ENCODE measurements around the gene SLC27A4.
"Not testable (repeated sequence)": the region's sequence is repeated elsewhere in the genome, so short reads cannot be mapped to it uniquely, and the experiment has no call there.

The SLC27A4 gene

GRCh38 chr9:128325629-128326028, 14.7 kb upstream of the SLC27A4 start:
- FAIRE-seq: no peak

GRCh38 chr9:128333451-128333869, 6.9 kb upstream of the SLC27A4 start:
- no peak for FAIRE-seq

GRCh38 chr9:128335161-128335560, 5.2 kb upstream of the SLC27A4 start:
- FAIRE-seq: no peak

GRCh38 chr9:128335914-128336313, 4.4 kb upstream of the SLC27A4 start:
- no peak for FAIRE-seq

- no peak for FAIRE-seq
Measured at GRCh38 chr9:128337936-128338335, 2.4 kb upstream of the SLC27A4 start.

GRCh38 chr9:128338852-128339614, 1.3 kb upstream of the SLC27A4 start:
- not testable (repeated sequence) for FAIRE-seq

- no peak for FAIRE-seq
Measured at GRCh38 chr9:128340691-128341434, 536 bp downstream of the SLC27A4 start.

- no peak for FAIRE-seq
Measured at GRCh38 chr9:128341435-128341849, 1.1 kb downstream of the SLC27A4 start.

- FAIRE-seq: no peak
Measured at GRCh38 chr9:128342971-128343680, 2.8 kb downstream of the SLC27A4 start.

- FAIRE-seq: no peak
Measured at GRCh38 chr9:128343855-128344254, 3.5 kb downstream of the SLC27A4 start.

- FAIRE-seq: no peak
Measured at GRCh38 chr9:128344931-128345605, 4.7 kb downstream of the SLC27A4 start.

- FAIRE-seq: no peak
Measured at GRCh38 chr9:128349125-128349524, 8.8 kb downstream of the SLC27A4 start.

GRCh38 chr9:128349772-128350171, 9.4 kb downstream of the SLC27A4 start:
- FAIRE-seq: no peak

- FAIRE-seq: no peak
Measured at GRCh38 chr9:128355451-128355850, 15.1 kb downstream of the SLC27A4 start.

GRCh38 chr9:128358090-128358489, 17.8 kb downstream of the SLC27A4 start:
- no peak for FAIRE-seq

- FAIRE-seq: no peak
Measured at GRCh38 chr9:128358861-128359260, 18.5 kb downstream of the SLC27A4 start.

GRCh38 chr9:128360826-128361225, 20.5 kb downstream of the SLC27A4 start:
- FAIRE-seq: no peak

GRCh38 chr9:128361296-128361985, 21.1 kb downstream of the SLC27A4 start:
- no peak for FAIRE-seq

GRCh38 chr9:128361986-128362646, 21.8 kb downstream of the SLC27A4 start:
- no peak for FAIRE-seq

- FAIRE-seq: no peak
Measured at GRCh38 chr9:128362774-128363173, 22.4 kb downstream of the SLC27A4 start.

GRCh38 chr9:128365525-128365924, 25.2 kb downstream of the SLC27A4 start:
- FAIRE-seq: no peak

Data from TTC549 (cell line).